CD14-positive monocyte (primary cell): ENCODE data around the gene PIGBOS1. TPM values are rescaled to one million over a fixed set of nuclear protein-coding genes. Genes with fewer than 3 reads are reported as not detected.

Experiments used
- DNase-seq, 3 donors: peaks; one replicate each; pipeline ENCODE4 v3.0.0-alpha.2; 2011 to 2022
- H2AFZ ChIP-seq: 2 replicates; pipeline ENCODE4 v1.6.0; 2012; ENCODE audit warnings: mild to moderate bottlenecking, low read depth, low read length, inconsistent platforms; ENCODE audit not compliant: insufficient read depth, poor library complexity, severe bottlenecking
- H3K27ac ChIP-seq, 2 donors: 1 replicate in 1 of 2; 2 replicates in 1 of 2; pipeline ENCODE4 v1.5.1; 2012 to 2013; ENCODE audit warnings: low read length in 2 of 2, control low read depth in 1 of 2, inconsistent platforms in 1 of 2, low read depth in 1 of 2, mild to moderate bottlenecking in 1 of 2
- H3K27me3 ChIP-seq, 2 donors: one replicate each; pipeline versions ENCODE4 v1.6.0 to v1.6.1; 2011 to 2013; ENCODE audit warnings: low read length in 2 of 2; ENCODE audit not compliant: control insufficient read depth in 2 of 2, insufficient read depth in 2 of 2
- H3K36me3 ChIP-seq, 2 donors: replicated peaks in 1 of 2; 1 replicate in 1 of 2; 2 replicates in 1 of 2; pipeline versions ENCODE4 v1.5.1 to v1.6.1; 2012 to 2013; ENCODE audit warnings: low read length in 2 of 2, control low read depth in 1 of 2, inconsistent platforms in 1 of 2, mild to moderate bottlenecking in 1 of 2; ENCODE audit not compliant: insufficient read depth in 2 of 2, control insufficient read depth in 1 of 2
- H3K4me1 ChIP-seq, 2 donors: 1 replicate in 1 of 2; 2 replicates in 1 of 2; pipeline versions ENCODE4 v1.5.1 to v1.6.1; 2012 to 2013; ENCODE audit warnings: low read length in 2 of 2, control low read depth in 1 of 2, inconsistent platforms in 1 of 2, mild to moderate bottlenecking in 1 of 2, moderate library complexity in 1 of 2; ENCODE audit not compliant: insufficient read depth in 2 of 2, control insufficient read depth in 1 of 2
- H3K4me2 ChIP-seq: replicated peaks from 2 replicates; pipeline ENCODE3; 2012; ENCODE audit warnings: low read length, moderate library complexity, mild to moderate bottlenecking; ENCODE audit not compliant: poor library complexity, severe bottlenecking; ENCODE audit errors: extremely low read depth
- H3K4me3 ChIP-seq, 3 experiments: fragments of 200-600 bp in 1 of 3; sonication (generic) in 1 of 3; replicated peaks in 1 of 3; 1 replicate in 2 of 3; 2 replicates in 1 of 3; pipeline ENCODE4 v1.5.1; 2011 to 2013; ENCODE audit warnings: low read length in 3 of 3, mild to moderate bottlenecking in 3 of 3, control low read depth in 2 of 3, low read depth in 2 of 3, inconsistent platforms in 1 of 3, moderate library complexity in 1 of 3
- H3K79me2 ChIP-seq: 2 replicates; pipeline ENCODE4 v1.6.0; 2012; ENCODE audit warnings: mild to moderate bottlenecking, control low read depth, inconsistent platforms, low read length, moderate library complexity; ENCODE audit not compliant: insufficient read depth
- H3K9ac ChIP-seq: 2 replicates; pipeline ENCODE4 v1.6.0; 2017; ENCODE audit warnings: low read length, mild to moderate bottlenecking; ENCODE audit not compliant: insufficient read depth, poor library complexity, severe bottlenecking
- H3K9me3 ChIP-seq, 2 donors: replicated peaks in 1 of 2; 1 replicate in 1 of 2; 2 replicates in 1 of 2; pipeline versions ENCODE4 v1.5.1 to v1.6.1; 2012 to 2013; ENCODE audit warnings: low read length in 2 of 2, control low read depth in 1 of 2; ENCODE audit not compliant: control insufficient read depth in 1 of 2, insufficient read depth in 1 of 2
- H4K20me1 ChIP-seq: 2 replicates; pipeline ENCODE4 v1.6.0; 2012; ENCODE audit warnings: mild to moderate bottlenecking, low read length, control low read depth, moderate library complexity; ENCODE audit not compliant: insufficient read depth
- H3K27ac Mint-ChIP-seq, 7 donors: one replicate each; pipeline ENCODE4 v1.8.0; 2020; ENCODE audit warnings: mild to moderate bottlenecking in 7 of 7, mixed read lengths in 7 of 7, moderate library complexity in 6 of 7, inconsistent platforms in 2 of 7
- H3K27me3 Mint-ChIP-seq, 3 donors: one replicate each; pipeline ENCODE4 v1.8.0; 2021 to 2022; ENCODE audit warnings: low read depth in 3 of 3, mild to moderate bottlenecking in 3 of 3, mixed read lengths in 3 of 3, moderate library complexity in 3 of 3, inconsistent platforms in 1 of 3
- H3K36me3 Mint-ChIP-seq, 2 donors: one replicate each; pipeline ENCODE4 v1.8.0; 2020; ENCODE audit warnings: mixed read lengths in 2 of 2, inconsistent platforms in 1 of 2, mild to moderate bottlenecking in 1 of 2
- H3K4me1 Mint-ChIP-seq: one replicate; pipeline ENCODE4 v1.8.0; 2020; ENCODE audit warnings: mild to moderate bottlenecking, mixed read lengths
- H3K4me3 Mint-ChIP-seq, 2 donors: one replicate each; pipeline ENCODE4 v1.8.0; 2020; ENCODE audit warnings: mild to moderate bottlenecking in 2 of 2, mixed read lengths in 2 of 2, moderate library complexity in 1 of 2
- H3K9me3 Mint-ChIP-seq, 7 donors: one replicate each; pipeline ENCODE4 v1.8.0; 2020 to 2022; ENCODE audit warnings: mixed read lengths in 7 of 7, mild to moderate bottlenecking in 6 of 7, moderate library complexity in 6 of 7, inconsistent platforms in 2 of 7
- WGBS: methylation state at CpG from one replicate; pipeline ENCODE4 v1.1.5; 2013; ENCODE audit warnings: missing lambda C conversion rate; ENCODE audit not compliant: insufficient coverage; 5-methylcytosine and 5-hydroxymethylcytosine counted together
- intact Hi-C, 2 donors: fragments of 100-400 bp; cut with micrococcal nuclease; formaldehyde crosslinking; loops; one replicate each; pipeline versions ENCODE4 v1.15.0 to v1.15.1; 2023
- polyA minus RNA-seq: library from RNA; depleted of rRNA, polyadenylated mRNA; stranded (reverse); fragments of >200 nt; gene quantifications from 2 replicates; pipeline ENCODE4 v1.2.3, GENCODE V29; 2012
- polyA plus RNA-seq, 3 donors: library from polyadenylated mRNA; depleted of rRNA in 1 of 3; unstranded in 2 of 3; stranded (reverse) in 1 of 3; fragments of 300-500 nt in 2 of 3; fragments of >200 nt in 1 of 3; fragmentation: Illumina TruSeq in 2 of 3; gene quantifications; 1 replicate in 2 of 3; 2 replicates in 1 of 3; pipeline ENCODE4 v1.2.3, GENCODE V29; 2012 to 2021
- total RNA-seq, 12 experiments: library from RNA in 1 of 12; stranded (reverse) in 1 of 12; fragments of 120-200 nt in 1 of 12; gene quantifications; one replicate each; pipeline ENCODE4 v1.2.4 and lab custom pipeline; 2013 to 2026; ENCODE audit warnings: mixed read lengths in 6 of 12, inconsistent platforms in 1 of 12
- TF ChIP-seq, protein P1 (sequence below): fragments of 200-600 bp; IDR thresholded peaks from one replicate; pipeline ENCODE4 v1.8.0; 2022; ENCODE audit warnings: antibody characterized with exemption, mild to moderate bottlenecking

PIGBOS1 gene, protein sequence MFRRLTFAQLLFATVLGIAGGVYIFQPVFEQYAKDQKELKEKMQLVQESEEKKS
- total RNA-seq (2013), result 38.0 TPM
- polyA plus RNA-seq, result 10 to 100 TPM; 29.4 to 69.7 (median 67.3) TPM
- polyA minus RNA-seq, result 12.3 and 13.9 TPM in 2 replicates
- 1.2 to 4.2 (median 2.4) reads per million in 11 experiments for total RNA-seq (lab: John Stamatoyannopoulos, UW)

DNA sequence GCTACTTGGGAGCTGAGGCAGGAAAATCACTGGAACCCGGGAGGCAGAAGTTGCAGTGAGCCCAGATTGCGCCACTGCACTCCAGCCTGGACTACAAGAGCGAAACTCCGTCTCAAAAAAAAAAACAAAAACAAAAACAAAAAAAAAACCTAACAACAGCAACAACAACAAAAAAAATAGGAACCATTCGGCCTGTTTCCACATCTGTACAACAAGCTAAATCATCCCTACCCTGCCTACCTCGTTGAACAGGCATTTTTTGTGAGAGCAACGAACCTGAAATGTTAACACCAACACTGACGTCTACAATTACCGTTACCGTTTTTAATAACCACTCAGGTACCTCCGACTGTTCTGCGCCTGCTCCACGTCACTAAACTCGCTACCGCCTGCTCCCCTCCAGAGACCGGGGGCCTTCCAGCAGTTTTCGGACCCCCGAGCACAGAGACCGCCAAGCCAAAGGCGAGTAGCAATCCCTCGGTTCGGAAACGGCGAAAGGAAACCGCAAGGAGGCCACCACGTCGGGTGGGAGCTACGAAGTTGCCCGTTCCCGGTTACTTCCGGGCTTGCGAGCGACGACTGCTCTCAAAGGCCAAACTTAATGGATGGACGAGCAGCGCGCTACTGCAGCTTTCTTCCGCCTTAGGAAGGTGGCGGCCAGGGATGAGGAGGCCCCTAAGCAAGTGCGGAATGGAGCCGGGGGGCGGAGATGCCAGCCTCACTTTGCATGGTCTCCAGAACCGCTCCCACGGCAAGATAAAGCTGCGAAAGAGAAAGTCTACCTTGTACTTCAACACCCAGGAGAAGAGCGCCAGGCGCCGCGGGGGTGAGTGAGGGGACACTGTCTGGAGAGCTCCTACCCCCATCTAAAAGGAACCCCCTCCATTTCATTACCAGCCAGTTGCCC, at the start of gene PIGBOS1, which contains the start of gene PIGB:
Gene PIGBOS1, minus strand, starts transcription at position 536 of the 907 bp plus-strand sequence. CDS start 1,331 bp downstream, outside the sequence.
Gene PIGB, plus strand, starts transcription at position 635 of the 907 bp plus-strand sequence. Its CDS starts 29 bp downstream, at position 664.
- Mint-ChIP-seq H3K4me1 (peaks cover 64% of the 10 kb centered on the region), H3K27me3 (no peaks in the 10 kb centered on the region), H3K4me3 (peak within 1 kb of the TSS; percentile 91 to 98), H3K36me3 (peaks cover 12 to 31% of the 10 kb centered on the region in 2 donors), H3K9me3 (peaks cover 0 to 1% (median 0%) of the 10 kb centered on the region in 7 donors), H3K27ac (peak within 1 kb of the TSS; percentile 99 to 100 (median 100))
- TF ChIP-seq, protein P1, sequence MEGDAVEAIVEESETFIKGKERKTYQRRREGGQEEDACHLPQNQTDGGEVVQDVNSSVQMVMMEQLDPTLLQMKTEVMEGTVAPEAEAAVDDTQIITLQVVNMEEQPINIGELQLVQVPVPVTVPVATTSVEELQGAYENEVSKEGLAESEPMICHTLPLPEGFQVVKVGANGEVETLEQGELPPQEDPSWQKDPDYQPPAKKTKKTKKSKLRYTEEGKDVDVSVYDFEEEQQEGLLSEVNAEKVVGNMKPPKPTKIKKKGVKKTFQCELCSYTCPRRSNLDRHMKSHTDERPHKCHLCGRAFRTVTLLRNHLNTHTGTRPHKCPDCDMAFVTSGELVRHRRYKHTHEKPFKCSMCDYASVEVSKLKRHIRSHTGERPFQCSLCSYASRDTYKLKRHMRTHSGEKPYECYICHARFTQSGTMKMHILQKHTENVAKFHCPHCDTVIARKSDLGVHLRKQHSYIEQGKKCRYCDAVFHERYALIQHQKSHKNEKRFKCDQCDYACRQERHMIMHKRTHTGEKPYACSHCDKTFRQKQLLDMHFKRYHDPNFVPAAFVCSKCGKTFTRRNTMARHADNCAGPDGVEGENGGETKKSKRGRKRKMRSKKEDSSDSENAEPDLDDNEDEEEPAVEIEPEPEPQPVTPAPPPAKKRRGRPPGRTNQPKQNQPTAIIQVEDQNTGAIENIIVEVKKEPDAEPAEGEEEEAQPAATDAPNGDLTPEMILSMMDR, result peak; percentile 9
- WGBS, result 0% methylated on average over 39 of the region's 49 CpGs
- peak; percentile 81 to 84 (median 83) for DNase-seq
- Histone ChIP-seq H3K27me3 (no peaks in the 10 kb centered on the region), H3K4me2 (peak within 1 kb of the TSS; percentile 78), H3K4me1 (peaks cover 39 to 66% of the 10 kb centered on the region in 2 donors), H3K36me3 (peaks cover 0 to 3% of the 10 kb centered on the region in 2 donors), H3K27ac (peak within 1 kb of the TSS; percentile 89 to 100), H4K20me1 (peaks cover 4% of the 10 kb centered on the region), H3K9ac (peak within 1 kb of the TSS; percentile 97), H3K79me2 (peaks cover 95% of the 10 kb centered on the region), H2AFZ (peak within 1 kb of the TSS; percentile 97), H3K4me3 (peak within 1 kb of the TSS; percentile 64 to 96 (median 66)), H3K9me3 (no peaks in the 10 kb centered on the region)
- intact Hi-C loops, result loop anchor here in 1 of 2 donors (5.0 kb wide), 1 partner anchor 88 kb away; the partner anchor contains the start of genes CCPG1 and PIERCE2

DNA sequence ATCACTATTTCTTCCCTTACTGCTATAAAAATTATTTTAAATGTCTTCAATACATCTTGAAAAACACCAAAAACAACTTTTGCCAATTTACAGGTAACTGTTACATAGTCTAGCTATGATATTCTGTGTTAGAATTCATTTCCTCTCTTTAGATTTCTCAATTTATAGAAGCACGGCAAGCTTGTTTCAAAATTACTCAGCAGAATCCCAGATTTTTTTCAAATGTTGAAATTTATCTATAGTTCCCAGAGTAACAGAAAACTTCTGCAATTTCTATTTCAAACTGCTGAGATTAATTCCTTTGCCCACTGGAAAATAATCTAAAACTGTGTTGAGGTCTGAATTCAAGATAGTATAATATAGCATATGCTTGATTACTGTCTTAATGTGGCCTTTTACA, 48.1 kb upstream of the PIGBOS1 start:
- no peaks in the 10 kb centered on the region for H3K9me3 Mint-ChIP-seq

More for the DNA sequence above, 48.1 kb upstream of the PIGBOS1 start:
- Histone ChIP-seq H3K27me3 (no peaks in the 10 kb centered on the region), H3K79me2 (no peaks in the 10 kb centered on the region), H3K4me2 (peak overlapping the region; percentile 16), H4K20me1 (no peaks in the 10 kb centered on the region), H3K36me3 (peaks cover 70 to 77% of the 10 kb centered on the region in 2 donors), H3K4me3 (no peak overlapping the region), H3K27ac (peak overlapping the region in 1 of 2 donors; percentile 55), H3K9me3 (no peaks in the 10 kb centered on the region), H3K9ac (no peak overlapping the region), H3K4me1 (peaks cover 14 to 16% of the 10 kb centered on the region in 2 donors), H2AFZ (no peak overlapping the region)
- no peaks in the 10 kb centered on the region for H3K27me3 Mint-ChIP-seq
- H3K36me3 Mint-ChIP-seq, result peaks cover 64 to 69% of the 10 kb centered on the region in 2 donors
- intact Hi-C loops, result no loop called here
- peak overlapping the region in 6 of 7 donors; percentile 16 to 83 (median 53) for H3K27ac Mint-ChIP-seq
- no peak overlapping the region for H3K4me3 Mint-ChIP-seq
- peaks cover 16% of the 10 kb centered on the region for H3K4me1 Mint-ChIP-seq
- no CpG with 5 or more reads among the region's 1 CpG for whole genome bisulfite sequencing
- TF ChIP-seq, protein P1, result no peak
- peak in 1 of 3 donors; percentile 15 for DNase-seq
